Activated naive CD4-positive, alpha-beta T cell treated with Interleukin-2 at 50 U/mL for 16 hours (primary cell): ENCODE data around the gene GRK1.

Source experiments
- DNase-seq: peaks from one replicate; pipeline ENCODE4 v3.0.0-alpha.2; 2020

GRK1 gene

DNA sequence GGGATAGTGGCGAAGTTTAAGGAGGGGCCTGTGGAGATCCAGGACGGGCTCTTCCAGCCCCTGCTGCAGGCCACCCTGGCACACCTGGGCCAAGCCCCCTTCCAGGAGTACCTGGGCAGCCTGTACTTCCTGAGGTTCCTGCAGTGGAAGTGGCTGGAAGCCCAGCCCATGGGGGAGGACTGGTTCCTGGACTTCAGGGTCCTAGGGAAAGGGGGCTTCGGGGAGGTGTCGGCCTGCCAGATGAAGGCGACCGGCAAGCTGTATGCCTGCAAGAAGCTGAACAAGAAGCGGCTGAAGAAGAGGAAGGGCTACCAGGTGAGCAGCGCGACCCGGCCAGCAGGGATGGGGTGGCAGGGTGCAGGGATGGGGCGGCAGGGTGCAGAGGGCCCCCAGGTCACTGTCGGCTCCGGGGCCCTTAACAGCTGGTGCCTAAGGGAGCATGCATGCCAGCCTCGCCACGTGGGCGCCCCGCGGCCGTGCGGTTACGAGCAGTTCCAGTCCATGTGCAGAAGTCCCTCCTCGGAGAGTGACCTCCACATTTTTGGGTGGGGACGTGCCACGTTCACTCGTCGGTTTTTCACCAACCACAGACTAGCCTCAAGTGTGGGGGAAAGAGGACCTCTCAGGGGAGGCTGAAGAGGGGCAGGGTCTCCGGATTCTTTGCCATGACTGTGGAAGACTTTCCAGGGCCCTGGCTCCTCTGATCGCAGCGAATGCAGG, 912 bp downstream of the GRK1 start:
- no peak for DNase-seq

DNA sequence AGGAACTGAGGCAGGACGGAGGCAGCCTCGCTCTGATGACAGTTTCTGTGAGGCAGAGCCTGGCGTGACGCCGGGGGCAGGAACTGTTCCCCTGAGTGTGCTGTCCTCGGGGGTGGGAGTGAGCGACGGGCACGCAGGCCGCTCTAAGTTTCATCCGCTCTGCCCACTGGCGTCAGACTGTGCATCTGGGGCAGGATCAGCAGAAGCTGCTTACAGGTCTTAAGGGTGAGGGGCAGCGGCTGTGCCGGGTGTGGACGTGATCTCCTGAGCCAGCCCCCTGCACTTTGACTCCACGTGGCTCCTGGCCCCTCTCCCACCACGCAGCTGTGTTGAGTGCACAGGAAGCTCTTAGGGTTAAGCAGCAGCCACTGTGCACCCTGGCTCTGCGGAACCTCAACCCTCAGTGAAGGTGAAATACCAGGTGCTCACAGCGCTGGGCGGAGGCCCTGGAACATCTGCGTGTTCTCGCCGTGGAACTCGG, 1.5 kb downstream of the GRK1 start:
- DNase-seq: no peak

GRCh38 chr13:113669231-113669754, 2.3 kb downstream of the GRK1 start:
- no peak for DNase-seq

DNA sequence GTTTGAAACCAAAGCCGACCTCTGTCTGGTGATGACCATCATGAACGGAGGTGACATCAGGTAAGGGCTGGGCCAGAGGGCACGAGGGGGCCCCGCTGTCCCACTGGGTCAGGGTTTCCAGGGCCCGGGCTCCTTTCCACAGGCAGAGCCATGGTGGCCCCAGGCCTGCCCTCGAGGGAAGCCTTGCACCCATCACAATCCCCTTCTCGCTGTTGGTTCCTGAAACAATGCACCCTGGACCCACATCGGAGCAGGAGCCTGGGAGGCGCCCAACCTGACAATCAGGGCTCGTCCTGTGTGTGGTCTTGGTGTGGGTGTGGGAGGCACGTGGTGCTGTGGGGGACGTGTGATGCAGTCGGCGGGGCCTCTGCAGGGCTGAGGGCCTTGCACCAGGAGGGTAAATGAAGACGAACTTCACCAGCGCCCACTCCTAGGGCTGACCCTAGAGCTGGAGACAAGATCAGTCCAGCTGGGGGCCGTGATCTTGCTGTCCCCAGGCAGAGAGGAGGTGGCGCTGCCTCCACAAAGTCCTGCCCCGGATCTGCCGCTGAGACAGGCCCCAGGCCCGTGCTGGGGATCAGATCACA, 2.8 kb downstream of the GRK1 start:
- DNase-seq: no peak

GRCh38 chr13:113670541-113670940, 3.5 kb downstream of the GRK1 start:
- no peak for DNase-seq

DNA sequence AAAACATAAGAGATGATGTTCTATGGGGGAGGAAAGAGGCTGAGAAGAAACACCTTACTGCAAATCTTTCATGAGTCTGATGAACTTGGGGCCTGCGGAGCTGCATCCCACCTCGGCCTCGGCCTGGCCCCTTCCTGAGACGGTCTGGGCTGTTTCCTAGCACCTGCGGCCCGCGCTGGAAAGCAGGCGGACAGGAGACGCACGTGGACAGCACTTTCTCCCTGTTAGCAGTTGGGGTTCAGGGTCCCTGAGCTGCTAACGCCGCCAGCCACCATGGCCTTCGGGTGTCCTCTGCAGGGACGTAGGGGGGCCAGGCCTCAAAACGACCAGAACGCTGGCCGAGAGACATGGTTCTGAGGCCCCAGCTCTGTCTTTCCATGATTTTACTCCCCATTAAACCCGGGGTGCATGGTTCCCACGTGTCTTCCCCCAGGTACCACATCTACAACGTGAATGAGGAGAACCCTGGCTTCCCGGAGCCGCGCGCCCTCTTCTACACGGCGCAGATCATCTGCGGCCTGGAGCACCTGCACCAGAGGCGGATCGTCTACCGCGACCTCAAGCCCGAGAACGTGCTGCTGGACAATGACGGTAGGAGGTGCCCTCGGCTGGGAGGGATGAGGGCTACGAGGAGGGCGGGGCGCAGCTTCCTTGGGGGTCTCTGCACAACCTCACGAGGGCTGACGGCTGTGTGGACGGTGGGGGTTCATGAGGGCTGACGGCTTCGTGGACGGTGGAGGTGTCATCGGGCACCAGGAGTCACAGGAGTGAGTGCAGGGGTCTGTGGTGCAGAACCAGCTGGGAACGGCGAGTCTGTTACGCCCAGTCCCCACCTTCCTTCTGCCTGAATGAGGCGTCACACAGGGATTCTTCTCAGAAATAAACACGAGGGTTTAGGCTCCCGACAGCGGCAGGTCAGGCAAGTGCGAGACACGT, 4.3 kb downstream of the GRK1 start:
- DNase-seq: no peak

GRCh38 chr13:113672002-113672651, 5.1 kb downstream of the GRK1 start:
- no peak for DNase-seq

DNA sequence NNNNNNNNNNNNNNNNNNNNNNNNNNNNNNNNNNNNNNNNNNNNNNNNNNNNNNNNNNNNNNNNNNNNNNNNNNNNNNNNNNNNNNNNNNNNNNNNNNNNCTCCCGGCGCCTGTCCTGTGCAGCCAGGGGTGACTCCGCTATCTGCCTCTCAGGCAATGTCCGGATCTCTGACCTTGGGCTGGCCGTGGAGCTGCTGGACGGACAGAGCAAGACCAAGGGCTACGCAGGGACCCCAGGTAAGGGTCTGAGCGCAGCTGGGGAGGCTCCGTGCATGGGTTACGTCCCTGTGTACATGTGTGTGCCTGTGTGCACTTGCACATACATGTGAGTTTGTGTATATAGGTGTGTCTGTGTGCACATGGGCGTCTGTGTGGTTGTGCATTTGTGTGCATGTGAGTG, 55.9 kb downstream of the GRK1 start:
- DNase-seq: no peak

DNA sequence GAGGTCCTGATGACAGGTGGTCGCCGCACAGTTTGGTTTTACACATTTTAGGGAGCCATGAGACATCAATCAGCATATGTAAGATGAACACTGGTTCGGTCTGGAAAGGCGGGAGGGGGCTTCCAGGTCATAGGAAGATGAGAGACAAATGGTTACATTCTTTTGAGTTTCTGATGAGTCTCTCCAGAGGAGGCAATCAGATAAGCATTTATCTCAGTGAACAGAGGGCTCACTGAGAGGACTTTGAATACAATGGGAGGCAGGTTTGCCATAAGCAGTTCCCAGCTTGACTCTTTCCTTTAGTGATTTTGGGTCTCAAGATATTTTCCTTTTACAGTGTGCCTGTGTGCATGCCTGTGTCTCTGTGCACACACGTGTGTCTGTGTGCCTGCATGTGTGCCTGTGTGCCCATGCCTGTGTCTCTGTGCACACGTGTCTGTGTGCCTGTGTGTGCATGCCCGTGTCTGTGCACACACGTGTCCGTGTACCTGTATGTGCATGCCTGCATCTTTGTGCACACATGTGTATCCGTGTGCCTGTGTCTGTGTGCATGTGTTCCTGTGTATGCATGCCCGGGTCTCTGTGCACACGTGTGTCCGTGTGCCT, 56.5 kb downstream of the GRK1 start:
- DNase-seq: no peak

DNA sequence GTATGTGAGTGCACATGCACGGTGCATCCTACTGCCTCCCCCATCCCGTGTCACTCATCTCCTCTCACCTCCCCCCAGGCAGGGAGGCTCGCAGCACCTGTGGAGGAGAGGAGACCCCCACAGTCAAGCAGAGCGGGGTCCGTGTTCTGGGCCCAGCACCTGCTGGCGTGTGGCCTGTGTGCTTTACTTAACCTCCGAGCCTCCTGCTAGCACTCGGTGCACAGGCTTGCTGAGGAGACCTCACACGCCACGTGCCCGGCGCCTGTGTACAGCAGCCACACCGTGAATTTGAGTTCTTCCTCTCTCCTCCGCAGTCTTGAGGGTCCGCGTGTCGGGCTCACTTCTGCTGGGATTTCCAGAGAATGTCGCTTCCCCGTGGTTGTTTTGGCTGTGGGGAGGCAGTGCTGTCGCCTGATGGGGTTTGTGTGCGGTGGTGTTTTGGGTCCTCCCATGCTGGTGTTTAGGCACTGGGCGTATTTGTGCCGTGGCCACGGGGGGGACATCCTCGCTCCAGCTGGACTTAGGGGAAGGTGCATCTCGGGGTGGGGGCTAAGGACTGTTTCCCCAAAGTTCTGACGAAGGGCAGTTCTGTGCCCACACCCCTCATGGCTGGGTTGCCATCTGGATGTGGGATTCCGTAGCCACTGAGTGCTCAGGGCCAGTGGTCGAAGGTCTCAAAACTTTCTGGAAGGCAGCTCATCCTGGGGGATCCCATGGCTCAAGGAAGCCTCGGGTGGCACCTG, 57.2 kb downstream of the GRK1 start:
- no peak for DNase-seq

GRCh38 chr13:113724780-113725315, 57.8 kb downstream of the GRK1 start:
- peak; percentile 91 for DNase-seq

DNA sequence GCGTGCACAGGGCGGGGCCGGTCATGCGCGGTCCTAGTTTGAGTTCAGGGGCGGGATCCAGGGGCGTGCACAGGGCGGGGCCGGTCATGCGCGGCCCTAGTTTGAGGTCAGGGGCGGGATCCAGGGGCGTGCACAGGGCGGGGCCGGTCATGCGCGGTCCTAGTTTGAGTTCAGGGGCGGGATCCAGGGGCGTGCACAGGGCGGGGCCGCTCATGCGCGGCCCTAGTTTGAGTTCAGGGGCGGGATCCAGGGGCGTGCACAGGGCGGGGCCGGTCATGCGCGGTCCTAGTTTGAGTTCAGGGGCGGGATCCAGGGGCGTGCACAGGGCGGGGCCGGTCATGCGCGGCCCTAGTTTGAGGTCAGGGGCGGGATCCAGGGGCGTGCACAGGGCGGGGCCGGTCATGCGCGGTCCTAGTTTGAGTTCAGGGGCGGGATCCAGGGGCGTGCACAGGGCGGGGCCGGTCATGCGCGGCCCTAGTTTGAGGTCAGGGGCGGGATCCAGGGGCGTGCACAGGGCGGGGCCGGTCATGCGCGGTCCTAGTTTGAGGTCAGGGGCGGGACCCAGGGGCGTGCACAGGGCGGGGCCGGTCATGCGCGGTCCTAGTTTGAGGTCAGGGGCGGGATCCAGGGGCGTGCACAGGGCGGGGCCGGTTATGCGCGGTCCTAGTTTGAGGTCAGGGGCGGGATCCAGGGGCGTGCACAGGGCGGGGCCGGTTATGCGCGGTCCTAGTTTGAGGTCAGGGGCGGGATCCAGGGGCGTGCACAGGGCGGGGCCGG, 58.5 kb downstream of the GRK1 start:
- DNase-seq: peak; percentile 77

DNA sequence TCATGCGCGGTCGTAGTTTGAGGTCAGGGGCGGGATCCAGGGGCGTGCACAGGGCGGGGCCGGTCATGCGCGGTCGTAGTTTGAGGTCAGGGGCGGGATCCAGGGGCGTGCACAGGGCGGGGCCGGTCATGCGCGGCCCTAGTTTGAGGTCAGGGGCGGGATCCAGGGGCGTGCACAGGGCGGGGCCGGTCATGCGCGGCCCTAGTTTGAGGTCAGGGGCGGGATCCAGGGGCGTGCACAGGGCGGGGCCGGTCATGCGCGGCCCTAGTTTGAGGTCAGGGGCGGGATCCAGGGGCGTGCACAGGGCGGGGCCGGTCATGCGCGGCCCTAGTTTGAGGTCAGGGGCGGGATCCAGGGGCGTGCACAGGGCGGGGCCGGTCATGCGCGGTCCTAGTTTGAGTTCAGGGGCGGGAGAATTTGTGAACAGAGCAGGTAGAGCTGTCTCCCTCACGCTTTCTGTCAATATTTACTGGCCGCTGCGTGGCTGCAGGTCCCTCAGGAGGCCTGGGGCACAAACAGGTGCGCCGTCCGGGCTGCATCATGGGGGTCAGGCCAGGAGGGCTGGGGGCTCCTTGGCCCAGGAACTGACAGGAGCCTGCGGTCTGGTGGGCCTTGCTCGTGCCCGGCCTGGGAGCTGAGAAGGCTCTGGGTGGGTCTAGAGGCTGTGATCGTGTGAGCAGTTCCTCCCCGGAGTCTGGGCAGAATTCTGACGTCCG, 59.2 kb downstream of the GRK1 start:
- DNase-seq: peak; percentile 54

- DNase-seq: no peak
These were observed 60.0 kb downstream of the GRK1 start for GRCh38 chr13:113726961-113727411.

GRCh38 chr13:113728571-113729054, 61.6 kb downstream of the GRK1 start:
- no peak for DNase-seq

GRCh38 chr13:113729187-113730019, 62.4 kb downstream of the GRK1 start:
- no peak for DNase-seq

DNA sequence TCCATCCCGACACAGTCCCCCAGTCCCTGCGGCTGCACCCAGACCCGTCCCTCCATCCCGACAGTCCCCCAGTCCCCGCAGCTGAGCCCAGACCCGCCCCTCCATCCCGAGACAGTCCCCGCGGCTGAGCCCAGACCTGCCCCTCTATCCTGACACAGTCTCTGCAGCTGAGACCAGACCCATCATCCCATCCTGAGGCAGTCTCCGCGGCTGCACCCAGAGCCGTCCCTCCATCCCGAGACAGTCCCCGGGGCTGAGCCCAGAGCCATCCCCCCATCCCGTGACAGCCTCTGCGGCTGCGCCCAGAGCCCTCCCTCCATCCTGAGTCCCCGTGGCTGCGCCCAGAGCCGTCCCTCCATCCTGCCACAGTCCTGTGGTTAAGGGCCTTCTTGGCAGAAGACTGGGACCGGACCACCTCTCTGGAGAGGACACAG, 63.3 kb downstream of the GRK1 start:
- DNase-seq: no peak

GRCh38 chr13:113730831-113731191, 63.8 kb downstream of the GRK1 start:
- no peak for DNase-seq
